K562 (cell line): ENCODE results near the gene DDX54. TPM values are rescaled to one million over a fixed set of nuclear protein-coding genes. Genes with fewer than 3 reads are reported as not detected.

ENCODE experiments used
- ATAC-seq: fragments of 200-7000 bp; cut with Tn5 transposase; 3 replicates; pipeline ENCODE4 v1.9.1; 2020; ENCODE audit warnings: moderate library complexity
- BruUV-seq: library from RNA; stranded (reverse); fragments of 400-500 nt; replicated peaks from 2 replicates; lab custom pipeline; 2021; lab: Mats Ljungman, UMichigan
- CTCF ChIA-PET: fragments of 300-600 bp; formaldehyde crosslinking; extraction: SDS; loops from one replicate; lab custom pipeline; 2021; ENCODE audit warnings: low intra/inter-chr PET ratio; lab: Yijun Ruan, JAX
- POLR2A ChIA-PET: fragments of 300-600, 350-650 bp; sonication (Branson Sonifier 250); formaldehyde crosslinking; extraction: SDS; loops from one replicate; lab custom pipeline; 2021; ENCODE audit warnings: antibody characterized with exemption, inconsistent platforms; lab: Yijun Ruan, JAX
- DNase-seq, 4 experiments: peaks; one replicate each; pipeline versions ENCODE4 v3.0.0 to v3.0.0-alpha.2; 2011 to 2018; ENCODE audit warnings: low spot score in 3 of 4, mixed read lengths in 3 of 4; ENCODE audit errors: extremely low read depth in 1 of 4
- FAIRE-seq: peaks from 2 replicates; lab custom pipeline; 2011; peaks lifted over from hg19 to GRCh38; lab: Jason Lieb, UNC
- H2AFZ ChIP-seq: 2 replicates; pipeline ENCODE4 v1.6.0; 2011; ENCODE audit warnings: low read depth, low read length, control low read depth, inconsistent platforms
- H3K27ac ChIP-seq: fragments of 200-600 bp; 3 replicates; pipeline ENCODE4 v1.8.0; 2011; ENCODE audit warnings: low read depth, mild to moderate bottlenecking, control low read depth, inconsistent platforms, low read length, moderate library complexity, mixed read lengths; ENCODE audit errors: extremely low read depth
- H3K27me3 ChIP-seq, 2 experiments: fragments of 300-600 bp in 1 of 2; 2 replicates in 1 of 2; 3 replicates in 1 of 2; pipeline versions ENCODE4 v1.6.0 to v1.8.0; 2011; ENCODE audit warnings: inconsistent platforms in 2 of 2, low read length in 2 of 2, mild to moderate bottlenecking in 1 of 2, mixed read lengths in 1 of 2, moderate library complexity in 1 of 2; ENCODE audit not compliant: control insufficient read depth in 2 of 2, insufficient read depth in 2 of 2
- H3K36me3 ChIP-seq: fragments of 300-600 bp; 3 replicates; pipeline ENCODE4 v1.8.0; 2011; ENCODE audit warnings: mild to moderate bottlenecking, low read length, inconsistent platforms; ENCODE audit not compliant: control insufficient read depth, insufficient read depth
- H3K4me1 ChIP-seq, 2 experiments: fragments of 200-600 bp in 1 of 2; replicated peaks in 1 of 2; 2 replicates in 1 of 2; 3 replicates in 1 of 2; pipeline versions ENCODE4 v1.5.1 to v1.8.0; 2011; ENCODE audit warnings: inconsistent platforms in 2 of 2, low read length in 2 of 2, mild to moderate bottlenecking in 1 of 2, mixed read lengths in 1 of 2, moderate library complexity in 1 of 2; ENCODE audit not compliant: control insufficient read depth in 2 of 2, insufficient read depth in 2 of 2
- H3K4me2 ChIP-seq: 2 replicates; pipeline ENCODE4 v1.6.1; 2011; ENCODE audit warnings: low read length, control low read depth, inconsistent platforms, mixed read lengths; ENCODE audit not compliant: insufficient read depth
- H3K4me3 ChIP-seq: fragments of 200-600 bp; sonication (generic), shearing (Covaris generic); 2 replicates; pipeline ENCODE4 v1.5.1; 2016; ENCODE audit warnings: control low read depth, inconsistent platforms
- H3K79me2 ChIP-seq: fragments of 200-600 bp; 3 replicates; pipeline ENCODE4 v1.8.0; 2011; ENCODE audit warnings: low read length, inconsistent platforms; ENCODE audit not compliant: control insufficient read depth, insufficient read depth
- H3K9ac ChIP-seq, 2 experiments: 2 replicates each; pipeline versions ENCODE4 v1.6.0 to v1.6.1; 2011; ENCODE audit warnings: low read depth in 2 of 2, low read length in 2 of 2, control low read depth in 1 of 2, inconsistent platforms in 1 of 2, mild to moderate bottlenecking in 1 of 2, mixed read lengths in 1 of 2; ENCODE audit not compliant: insufficient read depth in 1 of 2
- H3K9me1 ChIP-seq: one replicate; pipeline ENCODE4 v1.6.0; 2011; ENCODE audit warnings: inconsistent platforms, mild to moderate bottlenecking, low read length, moderate library complexity; ENCODE audit not compliant: control insufficient read depth, insufficient read depth
- H3K9me3 ChIP-seq: replicated peaks from 2 replicates; pipeline ENCODE4 v1.5.1; 2011; ENCODE audit warnings: low read depth, low read length, inconsistent platforms; ENCODE audit not compliant: control insufficient read depth, insufficient read depth
- H4K20me1 ChIP-seq: replicated peaks from 2 replicates; pipeline ENCODE4 v1.6.1; 2011; ENCODE audit warnings: low read length, inconsistent platforms, mixed read lengths; ENCODE audit not compliant: control insufficient read depth, insufficient read depth
- DDX20 ChIP-seq: fragments of 450-650 bp; IDR thresholded peaks from 2 replicates; pipeline ENCODE4 v1.6.1; 2016; ENCODE audit warnings: missing genetic modification characterization, low read depth, mild to moderate bottlenecking, missing compliant biosample characterization, moderate library complexity
- GTF2E2 ChIP-seq: fragments of 200-800 bp; sonication (Bioruptor generic); IDR thresholded peaks from 2 replicates; pipeline ENCODE4 v1.6.1; 2016; ENCODE audit warnings: missing genetic modification characterization, missing compliant biosample characterization
- L3MBTL2 ChIP-seq: fragments of 450-650 bp; IDR thresholded peaks from 2 replicates; pipeline ENCODE4 v1.6.1; 2016; ENCODE audit warnings: mild to moderate bottlenecking, moderate library complexity
- NFE2 ChIP-seq: IDR thresholded peaks from 2 replicates; pipeline ENCODE4 v1.6.1; 2014; ENCODE audit warnings: antibody characterized with exemption, low read depth
- ZNF316 ChIP-seq: fragments of 450-650 bp; IDR thresholded peaks from 2 replicates; pipeline ENCODE4 v1.6.1; 2016
- WGBS: fragments of 100-300 bp; shearing (Covaris generic); methylation state at CpG from one replicate; pipeline ENCODE4 v1.1.6; 2016; ENCODE audit warnings: low coverage, mixed read lengths; ENCODE audit not compliant: insufficient coverage; ENCODE audit errors: missing lambda C conversion rate; 5-methylcytosine and 5-hydroxymethylcytosine counted together
- in situ Hi-C: fragments of 300-500 bp; cut with MboI; formaldehyde crosslinking; loops from 4 replicates; pipeline ENCODE4 v1.15.0; 2018; ENCODE audit warnings: inconsistent platforms, mixed read lengths
- intact Hi-C: fragments of 100-400 bp; cut with micrococcal nuclease; formaldehyde crosslinking; loops from 2 replicates; pipeline ENCODE4 v1.14.2; 2022
- polyA plus RNA-seq, 8 experiments: library from polyadenylated mRNA; depleted of rRNA in 4 of 8; stranded (reverse) in 5 of 8; unstranded in 3 of 8; fragments of >200 nt; fragmentation: Nextera tagmentation in 2 of 8; fragmentation: Illumina TruSeq in 1 of 8; extraction: Ambion mirVana in 2 of 8; extraction: Trizol in 1 of 8; gene quantifications; 2 replicates each; pipeline versions ENCODE4 v1.2.1 to v1.2.3, GENCODE V29; 2011 to 2014; ENCODE audit warnings: inconsistent platforms in 1 of 8, missing spikeins in 1 of 8
- total RNA-seq, 7 experiments: library from RNA; depleted of rRNA in 6 of 7; stranded (reverse); fragments of >200 nt in 6 of 7; fragmentation: Illumina TruSeq in 2 of 7; extraction: Trizol in 2 of 7; gene quantifications; 2 replicates each; pipeline versions ENCODE4 v1.2.1 to v1.2.3, GENCODE V29; 2011 to 2021; ENCODE audit warnings: low replicate concordance in 1 of 7
- TF ChIP-seq, protein P1 (sequence below): fragments of 150-350 bp; conservative IDR thresholded peaks from 2 replicates; pipeline ENCODE4 v1.6.1; 2014; ENCODE audit warnings: low read length
- TF ChIP-seq, protein P2 (sequence below): fragments of 250-450 bp; sonication (Bioruptor Pico); IDR thresholded peaks from 2 replicates; pipeline ENCODE4 v1.8.0; 2022; ENCODE audit warnings: moderate library complexity, mild to moderate bottlenecking, inconsistent platforms

Gene DDX54
- total and polyA plus RNA-seq, 9 of the 15 experiments (the other 6 are each of a cell fraction or from before 2014, with no cell fraction given): 1.4 to 135 (median 51.4) TPM

DNA sequence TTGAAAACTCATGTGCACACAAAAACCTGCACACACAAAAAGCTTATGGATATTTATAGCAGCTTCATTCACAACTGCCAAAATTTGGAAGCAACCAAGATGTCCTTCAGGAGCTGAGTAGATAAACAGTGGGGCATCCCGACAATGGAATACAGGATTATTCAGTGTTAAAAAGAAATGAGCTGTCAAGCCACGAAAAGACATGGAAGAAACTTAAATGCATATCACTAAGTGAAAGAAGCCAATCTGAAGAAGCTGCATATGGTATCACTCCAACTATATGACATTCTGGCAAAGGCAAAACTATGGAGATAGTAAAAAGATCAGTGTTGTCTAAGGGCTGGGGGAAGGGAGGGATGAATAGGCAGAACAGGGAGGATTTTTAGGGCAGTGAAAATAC is 30.7 kb upstream of the DDX54 start:
- CTCF ChIA-PET: no interaction called here
- intact Hi-C loops: no loop called here
- H3K4me2 ChIP-seq: no peak overlapping the region
- no peak for FAIRE-seq
- H3K36me3 ChIP-seq: no peaks in the 10 kb centered on the region
- no peak for ATAC-seq
- no peak for DNase-seq
- in situ Hi-C loops: no loop called here
- H3K27ac ChIP-seq: no peak overlapping the region
- WGBS: 2% methylated on average over 2 of the region's 2 CpGs
- no peaks in the 10 kb centered on the region; a peak in 1 of 5 replicates for H3K27me3 ChIP-seq
- no peaks in the 10 kb centered on the region for H4K20me1 ChIP-seq
- POLR2A ChIA-PET: interaction anchor here (1.1 kb wide), 1 partner anchor 557 kb away, joined by 3 read pairs; no protein-coding TSS in a partner anchor
- BruUV-seq: no TSS peak
- TF ChIP-seq, protein P1, sequence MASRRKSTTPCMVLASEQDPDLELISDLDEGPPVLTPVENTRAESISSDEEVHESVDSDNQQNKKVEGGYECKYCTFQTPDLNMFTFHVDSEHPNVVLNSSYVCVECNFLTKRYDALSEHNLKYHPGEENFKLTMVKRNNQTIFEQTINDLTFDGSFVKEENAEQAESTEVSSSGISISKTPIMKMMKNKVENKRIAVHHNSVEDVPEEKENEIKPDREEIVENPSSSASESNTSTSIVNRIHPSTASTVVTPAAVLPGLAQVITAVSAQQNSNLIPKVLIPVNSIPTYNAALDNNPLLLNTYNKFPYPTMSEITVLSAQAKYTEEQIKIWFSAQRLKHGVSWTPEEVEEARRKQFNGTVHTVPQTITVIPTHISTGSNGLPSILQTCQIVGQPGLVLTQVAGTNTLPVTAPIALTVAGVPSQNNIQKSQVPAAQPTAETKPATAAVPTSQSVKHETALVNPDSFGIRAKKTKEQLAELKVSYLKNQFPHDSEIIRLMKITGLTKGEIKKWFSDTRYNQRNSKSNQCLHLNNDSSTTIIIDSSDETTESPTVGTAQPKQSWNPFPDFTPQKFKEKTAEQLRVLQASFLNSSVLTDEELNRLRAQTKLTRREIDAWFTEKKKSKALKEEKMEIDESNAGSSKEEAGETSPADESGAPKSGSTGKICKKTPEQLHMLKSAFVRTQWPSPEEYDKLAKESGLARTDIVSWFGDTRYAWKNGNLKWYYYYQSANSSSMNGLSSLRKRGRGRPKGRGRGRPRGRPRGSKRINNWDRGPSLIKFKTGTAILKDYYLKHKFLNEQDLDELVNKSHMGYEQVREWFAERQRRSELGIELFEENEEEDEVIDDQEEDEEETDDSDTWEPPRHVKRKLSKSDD: no peak
- no peak for TF ChIP-seq L3MBTL2
- no peak for TF ChIP-seq DDX20 (tag)
- TF ChIP-seq ZNF316: no peak
- TF ChIP-seq, protein P2, sequence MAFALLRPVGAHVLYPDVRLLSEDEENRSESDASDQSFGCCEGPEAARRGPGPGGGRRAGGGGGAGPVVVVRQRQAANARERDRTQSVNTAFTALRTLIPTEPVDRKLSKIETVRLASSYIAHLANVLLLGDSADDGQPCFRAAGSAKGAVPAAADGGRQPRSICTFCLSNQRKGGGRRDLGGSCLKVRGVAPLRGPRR (CRISPR knock-in tag): no peak
- no peak for TF ChIP-seq GTF2E2 (tag)
- TF ChIP-seq NFE2: 0 out of 2 replicates have a peak, but pooled peaks have one; percentile 10
- H2AFZ ChIP-seq: no peak overlapping the region
- H3K4me1 ChIP-seq: peaks cover 3 to 6% of the 10 kb centered on the region in 2 experiments; a peak in 3 of 5 replicates
- H3K79me2 ChIP-seq: no peaks in the 10 kb centered on the region
- no peaks in the 10 kb centered on the region for H3K9me1 ChIP-seq
- H3K9me3 ChIP-seq: no peaks in the 10 kb centered on the region
- H3K4me3 ChIP-seq: no peak overlapping the region
- H3K9ac ChIP-seq: no peak overlapping the region
